Measurements from ENCODE around the gene MAP3K9. TPM values are rescaled to one million over a fixed set of nuclear protein-coding genes. Genes with fewer than 3 reads are reported as not detected.

Gene MAP3K9
- total RNA-seq, 1 donor, result 7.5 TPM

DNA sequence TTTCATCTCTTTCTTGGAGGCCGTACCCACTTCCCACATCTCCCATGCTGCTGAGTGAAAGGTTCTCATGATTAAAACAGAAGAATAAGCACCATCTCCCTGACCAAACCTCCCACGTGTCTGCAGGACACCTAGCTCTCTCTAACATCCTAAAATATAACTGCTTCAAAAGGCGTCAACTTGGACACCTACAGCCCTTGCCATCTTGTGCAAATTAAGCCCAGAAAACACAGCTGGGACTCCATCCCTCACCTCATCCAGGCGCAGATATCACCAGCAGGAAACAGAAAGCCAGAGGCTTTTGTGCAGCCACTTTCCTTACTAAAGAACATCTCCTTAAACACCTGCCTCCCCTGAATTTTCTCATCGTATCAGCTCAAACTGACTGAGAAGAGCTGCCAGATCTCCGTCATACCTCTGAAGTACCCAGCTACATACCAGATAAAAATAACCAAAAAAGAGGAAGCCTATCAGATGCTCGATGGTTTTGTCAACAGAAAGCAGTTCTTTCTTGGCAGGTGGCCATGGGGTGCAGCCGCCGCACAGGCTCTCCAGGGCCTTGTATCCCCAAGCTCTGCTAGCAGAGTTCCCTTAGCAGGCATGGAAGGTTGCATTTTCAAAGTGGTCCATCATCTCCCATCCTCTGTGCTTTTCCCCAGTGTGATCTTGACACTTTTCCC, 28.8 kb downstream of the MAP3K9 start:
- Histone ChIP-seq H3K9me3 (ENCODE audit: low read depth, low read length) (no peaks in the 10 kb centered on the region), H3K4me3 (ENCODE audit: low read length) (no peak overlapping the region), H3K27me3 (ENCODE audit: insufficient read depth, low read length) (no peaks in the 10 kb centered on the region), H3K4me1 (ENCODE audit: insufficient read depth, low read length) (peaks cover 34% of the 10 kb centered on the region)

- H3K27me3 ChIP-seq (ENCODE audit: insufficient read depth, low read length), result no peaks in the 10 kb centered on the region
- H3K9me3 ChIP-seq (ENCODE audit: low read depth, low read length), result no peaks in the 10 kb centered on the region
- H3K4me3 ChIP-seq (ENCODE audit: low read length), result no peak overlapping the region
Observed at GRCh38 chr14:70779667-70780066, 29.6 kb downstream of the MAP3K9 start.

DNA sequence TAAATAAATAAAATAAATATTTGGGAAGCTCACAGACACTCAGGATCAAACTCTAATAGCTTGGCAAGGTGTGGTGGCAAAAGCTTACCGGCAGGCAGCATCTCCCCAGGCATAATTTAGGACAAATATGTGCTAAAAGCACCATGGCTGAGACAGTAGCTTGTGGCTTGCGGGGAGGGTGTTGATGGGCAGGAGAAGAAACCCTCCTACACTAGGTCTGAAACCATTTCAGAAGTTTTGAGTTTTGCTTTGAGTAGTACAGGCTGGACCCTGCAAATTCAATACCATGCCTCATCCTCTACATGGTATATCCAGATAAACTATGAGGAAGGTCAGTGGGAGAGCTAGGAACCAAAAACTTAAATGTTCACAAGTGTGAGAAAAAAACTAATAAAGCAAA, 33.1 kb downstream of the MAP3K9 start:
- no peaks in the 10 kb centered on the region for H3K27me3 ChIP-seq (ENCODE audit: insufficient read depth, low read length)
- H3K4me3 ChIP-seq (ENCODE audit: low read length), result no peak overlapping the region
- H3K4me1 ChIP-seq (ENCODE audit: insufficient read depth, low read length), result peaks cover 19% of the 10 kb centered on the region
- no peaks in the 10 kb centered on the region for H3K9me3 ChIP-seq (ENCODE audit: low read depth, low read length)

More at GRCh38 chr14:70779667-70780066, 29.6 kb downstream of the MAP3K9 start:
- peaks cover 34% of the 10 kb centered on the region for H3K4me1 ChIP-seq (ENCODE audit: insufficient read depth, low read length)

GRCh38 chr14:70773182-70773862, 36.0 kb downstream of the MAP3K9 start:
- no peak overlapping the region for H3K4me3 ChIP-seq (ENCODE audit: low read length)
- no peaks in the 10 kb centered on the region for H3K4me1 ChIP-seq (ENCODE audit: insufficient read depth, low read length)
- H3K9me3 ChIP-seq (ENCODE audit: low read depth, low read length), result no peaks in the 10 kb centered on the region
- H3K27me3 ChIP-seq (ENCODE audit: insufficient read depth, low read length), result no peaks in the 10 kb centered on the region

DNA sequence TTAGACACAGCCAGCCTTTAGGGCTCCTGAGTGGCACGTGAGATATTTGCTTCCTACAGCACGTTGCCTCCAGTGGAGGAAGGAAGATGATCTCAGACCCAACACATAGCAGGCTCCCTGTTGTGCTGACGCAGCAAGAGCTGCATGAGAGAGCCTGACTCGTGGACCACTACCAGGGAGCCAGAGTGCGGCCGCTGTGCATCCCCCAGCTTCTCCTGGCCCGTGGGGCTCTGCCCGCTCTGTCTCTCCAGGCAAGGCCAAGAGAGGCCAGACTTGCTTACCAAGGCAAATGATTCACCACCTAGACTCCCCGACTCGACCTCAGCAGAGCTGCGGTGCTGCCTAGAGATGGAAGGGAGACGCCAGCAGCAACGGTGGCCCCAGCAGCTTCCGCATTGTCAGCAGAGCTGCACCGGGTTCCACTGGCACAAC, 37.5 kb downstream of the MAP3K9 start:
- Histone ChIP-seq H3K9me3 (ENCODE audit: low read depth, low read length) (no peaks in the 10 kb centered on the region), H3K27me3 (ENCODE audit: insufficient read depth, low read length) (no peaks in the 10 kb centered on the region), H3K4me3 (ENCODE audit: low read length) (no peak overlapping the region), H3K4me1 (ENCODE audit: insufficient read depth, low read length) (no peaks in the 10 kb centered on the region)

- Histone ChIP-seq H3K4me1 (ENCODE audit: insufficient read depth, low read length) (no peaks in the 10 kb centered on the region), H3K27me3 (ENCODE audit: insufficient read depth, low read length) (no peaks in the 10 kb centered on the region), H3K9me3 (ENCODE audit: low read depth, low read length) (no peaks in the 10 kb centered on the region), H3K4me3 (ENCODE audit: low read length) (no peak overlapping the region)
Observed at GRCh38 chr14:70770490-70770889, 38.8 kb downstream of the MAP3K9 start.

DNA sequence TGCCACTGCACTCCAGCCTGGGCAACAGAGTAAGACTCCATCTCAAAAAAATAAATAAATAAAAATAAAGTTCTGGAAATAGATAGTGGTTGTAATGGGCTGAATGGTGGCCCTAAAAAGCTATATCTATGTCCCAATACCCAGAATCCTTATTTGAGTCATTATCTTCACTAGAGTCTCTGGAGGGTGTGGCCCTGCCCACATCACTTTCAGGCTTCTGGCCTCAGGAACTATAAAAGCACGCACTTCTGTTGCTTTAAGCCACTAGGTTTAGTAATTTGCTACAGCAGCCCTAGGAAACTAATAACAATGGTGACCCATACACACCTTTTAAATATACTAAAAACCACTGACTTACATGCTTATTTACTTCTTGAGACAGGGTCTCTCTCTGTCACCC, 49.9 kb downstream of the MAP3K9 start:
- no peak overlapping the region for H3K4me3 ChIP-seq (ENCODE audit: low read length)
- no peaks in the 10 kb centered on the region for H3K4me1 ChIP-seq (ENCODE audit: insufficient read depth, low read length)
- H3K9me3 ChIP-seq (ENCODE audit: low read depth, low read length), result no peaks in the 10 kb centered on the region
- no peaks in the 10 kb centered on the region for H3K27me3 ChIP-seq (ENCODE audit: insufficient read depth, low read length)

DNA sequence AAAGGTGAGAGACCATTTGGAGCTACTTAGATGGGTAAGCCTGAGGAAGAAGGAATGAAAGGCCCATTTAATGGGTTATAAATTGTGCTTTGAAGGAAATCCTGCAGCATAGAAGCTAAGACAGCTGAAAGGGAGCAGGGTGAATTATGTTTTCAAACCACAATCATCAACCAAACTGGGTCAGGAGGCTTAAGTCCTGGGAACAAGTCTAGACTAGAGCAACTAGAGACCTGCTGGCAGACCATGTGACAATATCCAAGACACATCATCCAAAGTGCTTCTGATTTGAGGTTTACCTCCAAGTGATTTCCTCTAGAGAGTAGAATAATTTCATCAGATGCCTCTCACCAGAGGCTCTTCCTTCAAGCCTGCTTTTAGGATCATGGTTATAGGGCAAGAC, 53.7 kb downstream of the MAP3K9 start:
- Histone ChIP-seq H3K4me3 (ENCODE audit: low read length) (no peak overlapping the region), H3K27me3 (ENCODE audit: insufficient read depth, low read length) (no peaks in the 10 kb centered on the region), H3K9me3 (ENCODE audit: low read depth, low read length) (no peaks in the 10 kb centered on the region), H3K4me1 (ENCODE audit: insufficient read depth, low read length) (no peaks in the 10 kb centered on the region)

DNA sequence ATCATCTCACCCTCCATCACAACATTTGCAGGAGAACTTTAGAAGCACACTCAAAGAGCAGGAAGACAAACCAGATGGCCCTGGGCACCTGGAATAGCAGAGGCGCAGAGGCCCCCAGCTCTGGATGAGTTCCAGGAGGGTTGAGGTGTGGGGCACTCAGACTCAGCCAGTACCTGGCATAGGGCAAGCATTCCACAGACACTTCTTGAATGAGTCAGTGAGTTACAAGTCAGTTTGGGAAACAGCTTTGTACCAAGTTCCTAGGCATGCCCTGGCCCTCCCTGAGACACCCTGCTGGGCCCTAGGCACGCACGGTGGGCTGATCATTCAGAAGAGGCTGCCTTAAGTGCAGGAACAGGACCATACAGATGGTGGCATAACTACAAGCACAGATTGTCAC, 54.3 kb downstream of the MAP3K9 start:
- Histone ChIP-seq H3K4me3 (ENCODE audit: low read length) (no peak overlapping the region), H3K9me3 (ENCODE audit: low read depth, low read length) (no peaks in the 10 kb centered on the region), H3K4me1 (ENCODE audit: insufficient read depth, low read length) (no peaks in the 10 kb centered on the region), H3K27me3 (ENCODE audit: insufficient read depth, low read length) (no peaks in the 10 kb centered on the region)

GRCh38 chr14:70753518-70753953, 55.8 kb downstream of the MAP3K9 start:
- no peaks in the 10 kb centered on the region for H3K4me1 ChIP-seq (ENCODE audit: insufficient read depth, low read length)
- no peaks in the 10 kb centered on the region for H3K27me3 ChIP-seq (ENCODE audit: insufficient read depth, low read length)
- no peak overlapping the region for H3K4me3 ChIP-seq (ENCODE audit: low read length)
- H3K9me3 ChIP-seq (ENCODE audit: low read depth, low read length), result no peaks in the 10 kb centered on the region

DNA sequence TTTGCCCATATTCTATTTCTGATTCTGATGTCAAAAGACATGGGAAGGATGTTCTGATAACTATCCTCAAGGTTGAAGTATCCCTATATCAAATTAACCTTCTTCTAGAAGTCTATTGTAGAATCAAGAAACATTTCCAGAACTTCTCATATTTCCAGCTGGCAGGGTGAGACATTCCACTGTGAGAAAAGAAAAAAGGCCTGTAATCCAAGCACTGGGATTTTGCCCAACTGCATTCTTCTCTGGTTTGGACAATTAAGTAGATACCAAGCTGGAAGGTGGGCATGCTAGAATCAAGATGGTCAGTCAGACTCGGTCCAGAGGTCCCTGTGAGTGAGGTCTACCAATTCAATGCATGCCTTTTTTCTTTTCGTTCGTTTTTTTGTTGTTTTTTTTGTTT, 60.9 kb downstream of the MAP3K9 start:
- Histone ChIP-seq H3K4me1 (ENCODE audit: insufficient read depth, low read length) (no peaks in the 10 kb centered on the region), H3K9me3 (ENCODE audit: low read depth, low read length) (no peaks in the 10 kb centered on the region), H3K27me3 (ENCODE audit: insufficient read depth, low read length) (no peaks in the 10 kb centered on the region), H3K4me3 (ENCODE audit: low read length) (no peak overlapping the region)

DNA sequence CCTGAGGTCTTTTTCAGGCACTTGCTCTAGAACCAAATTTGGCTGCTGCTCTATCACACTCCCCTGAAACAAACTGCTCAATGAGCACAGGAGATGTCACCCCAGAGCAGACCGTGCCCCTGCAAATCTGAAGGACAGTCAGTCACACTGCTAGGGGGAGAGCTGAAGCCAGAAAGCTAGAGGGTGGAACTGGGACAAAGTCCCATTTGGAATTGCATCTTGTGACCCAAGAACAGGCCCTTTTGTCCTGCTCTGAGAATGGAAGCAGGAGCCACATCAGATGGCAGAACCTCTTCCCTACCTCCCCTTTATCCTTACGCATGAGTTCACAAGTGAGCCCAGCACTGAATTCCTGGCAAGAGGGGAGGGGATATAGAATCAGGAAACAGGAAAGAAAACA, 64.7 kb downstream of the MAP3K9 start:
- no peaks in the 10 kb centered on the region for H3K27me3 ChIP-seq (ENCODE audit: insufficient read depth, low read length)
- H3K4me3 ChIP-seq (ENCODE audit: low read length), result no peak overlapping the region
- H3K9me3 ChIP-seq (ENCODE audit: low read depth, low read length), result no peaks in the 10 kb centered on the region
- no peaks in the 10 kb centered on the region for H3K4me1 ChIP-seq (ENCODE audit: insufficient read depth, low read length)

DNA sequence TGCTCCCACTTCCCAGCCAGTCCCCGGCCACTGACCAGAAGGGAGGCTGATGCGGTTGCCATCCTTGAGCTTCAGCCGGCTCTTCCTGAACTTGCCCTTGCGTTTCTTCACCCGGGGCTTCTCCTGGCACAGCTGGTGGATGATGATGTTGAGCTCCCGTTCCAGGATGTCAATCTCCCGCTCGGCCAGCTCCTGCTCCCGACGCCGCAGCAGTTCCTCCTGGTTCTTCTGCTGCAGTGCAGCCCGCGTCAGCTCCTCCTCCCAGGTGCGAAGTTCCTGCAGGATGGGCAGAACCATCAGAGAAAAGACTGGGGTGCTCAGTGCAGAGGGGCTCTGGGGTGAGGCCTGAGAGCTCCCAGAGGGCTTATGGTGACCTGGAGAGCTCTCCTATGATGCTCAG, 67.0 kb downstream of the MAP3K9 start:
- Histone ChIP-seq H3K9me3 (ENCODE audit: low read depth, low read length) (no peaks in the 10 kb centered on the region), H3K27me3 (ENCODE audit: insufficient read depth, low read length) (no peaks in the 10 kb centered on the region), H3K4me1 (ENCODE audit: insufficient read depth, low read length) (no peaks in the 10 kb centered on the region), H3K4me3 (ENCODE audit: low read length) (no peak overlapping the region)

DNA sequence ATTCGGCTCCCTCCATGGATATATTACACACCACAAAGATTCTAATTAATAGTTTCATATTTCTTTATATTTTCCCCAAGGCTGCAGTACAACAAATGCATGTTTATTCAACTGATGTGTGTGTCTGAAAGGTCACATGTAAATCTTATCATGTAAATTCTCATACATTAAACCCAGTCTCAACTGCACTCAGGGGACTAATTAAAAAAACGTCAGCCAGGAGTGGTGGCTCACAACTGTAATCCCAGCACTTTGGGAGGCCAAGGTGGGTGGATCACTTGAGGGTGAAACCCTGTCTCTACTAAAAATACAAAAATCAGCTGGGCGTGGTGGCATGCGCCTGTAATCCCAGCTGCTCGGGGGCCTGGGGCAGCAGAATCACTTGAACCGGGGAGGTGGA, 67.8 kb downstream of the MAP3K9 start:
- Histone ChIP-seq H3K4me1 (ENCODE audit: insufficient read depth, low read length) (no peaks in the 10 kb centered on the region), H3K4me3 (ENCODE audit: low read length) (no peak overlapping the region)

GRCh38 chr14:70735043-70735442, 74.3 kb downstream of the MAP3K9 start:
- Histone ChIP-seq H3K4me3 (ENCODE audit: low read length) (no peak overlapping the region), H3K27me3 (ENCODE audit: insufficient read depth, low read length) (no peaks in the 10 kb centered on the region), H3K4me1 (ENCODE audit: insufficient read depth, low read length) (no peaks in the 10 kb centered on the region), H3K9me3 (ENCODE audit: low read depth, low read length) (no peaks in the 10 kb centered on the region)

More for the DNA sequence above, 67.8 kb downstream of the MAP3K9 start:
- H3K27me3 ChIP-seq (ENCODE audit: insufficient read depth, low read length), result no peaks in the 10 kb centered on the region
- H3K9me3 ChIP-seq (ENCODE audit: low read depth, low read length), result no peaks in the 10 kb centered on the region
